HFFc6 (cell line): ENCODE measurements around the gene SUCLG2. TPM values are rescaled to one million over a fixed set of nuclear protein-coding genes. Genes with fewer than 3 reads are reported as not detected.

ENCODE experiments used
- DNase-seq: peaks from one replicate; pipeline ENCODE4 v3.0.0-alpha.2; 2018
- H3K27ac Mint-ChIP-seq: 2 replicates; pipeline ENCODE4 v1.8.0; 2020; ENCODE audit warnings: mild to moderate bottlenecking, mixed read lengths
- H3K27me3 Mint-ChIP-seq: 2 replicates; pipeline ENCODE4 v1.8.0; 2021; ENCODE audit warnings: mild to moderate bottlenecking, moderate library complexity, mixed read lengths; ENCODE audit not compliant: insufficient read depth
- H3K36me3 Mint-ChIP-seq: 2 replicates; pipeline ENCODE4 v1.8.0; 2021; ENCODE audit warnings: low read depth, mixed read lengths
- H3K4me1 Mint-ChIP-seq: 2 replicates; pipeline ENCODE4 v1.8.0; 2020; ENCODE audit warnings: low read depth, mixed read lengths
- H3K4me3 Mint-ChIP-seq: 2 replicates; pipeline ENCODE4 v1.8.0; 2020; ENCODE audit warnings: mild to moderate bottlenecking, moderate library complexity, mixed read lengths
- H3K9me3 Mint-ChIP-seq: 2 replicates; pipeline ENCODE4 v1.8.0; 2020; ENCODE audit warnings: mild to moderate bottlenecking, mixed read lengths
- total RNA-seq, 6 experiments: library from RNA; stranded (reverse); fragmentation: NEBNext Ultra II Directional; extraction: Animal tissue kit (Norgen Biotek cat#: 25700); gene quantifications; 2 replicates in 1 of 6; 3 replicates in 5 of 6; pipeline ENCODE4 v1.2.3, GENCODE V29; 2021
- TF ChIP-seq, protein P1 (sequence below): fragments of 200-600 bp; sonication (generic); IDR thresholded peaks from 2 replicates; pipeline ENCODE4 v1.5.0; 2021; ENCODE audit warnings: antibody characterized with exemption, mild to moderate bottlenecking

Gene SUCLG2
- total RNA-seq, 6 experiments from 2014 or later: 50.2 to 81.4 (median 75.2) TPM

DNA sequence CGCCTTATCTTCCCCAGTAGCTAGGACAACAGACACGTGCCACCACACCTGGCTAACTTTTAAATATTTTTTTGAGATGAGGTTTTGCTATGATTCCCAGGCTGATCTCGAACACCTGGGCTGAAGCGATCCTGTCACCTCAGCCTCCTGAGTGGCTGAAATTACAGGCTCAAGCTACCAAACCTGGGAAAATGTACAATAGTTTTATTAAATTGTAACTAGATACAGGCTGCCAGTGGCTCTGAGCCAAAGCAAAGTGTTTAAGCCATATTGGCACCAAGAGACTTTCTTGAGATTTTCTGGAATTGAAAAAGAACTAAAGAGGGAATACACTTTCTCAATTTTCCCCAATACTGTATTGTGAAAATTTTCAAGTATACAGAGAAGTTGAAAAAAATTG is 204.3 kb downstream of the SUCLG2 start:
- H3K36me3 Mint-ChIP-seq: 0 out of 2 replicates have a peak, but pooled peaks cover 4% of the 10 kb centered on the region
- no peak overlapping the region for H3K4me3 Mint-ChIP-seq
- DNase-seq: no peak
- no peaks in the 10 kb centered on the region for H3K27me3 Mint-ChIP-seq
- no peak overlapping the region for H3K27ac Mint-ChIP-seq
- TF ChIP-seq, protein P1, sequence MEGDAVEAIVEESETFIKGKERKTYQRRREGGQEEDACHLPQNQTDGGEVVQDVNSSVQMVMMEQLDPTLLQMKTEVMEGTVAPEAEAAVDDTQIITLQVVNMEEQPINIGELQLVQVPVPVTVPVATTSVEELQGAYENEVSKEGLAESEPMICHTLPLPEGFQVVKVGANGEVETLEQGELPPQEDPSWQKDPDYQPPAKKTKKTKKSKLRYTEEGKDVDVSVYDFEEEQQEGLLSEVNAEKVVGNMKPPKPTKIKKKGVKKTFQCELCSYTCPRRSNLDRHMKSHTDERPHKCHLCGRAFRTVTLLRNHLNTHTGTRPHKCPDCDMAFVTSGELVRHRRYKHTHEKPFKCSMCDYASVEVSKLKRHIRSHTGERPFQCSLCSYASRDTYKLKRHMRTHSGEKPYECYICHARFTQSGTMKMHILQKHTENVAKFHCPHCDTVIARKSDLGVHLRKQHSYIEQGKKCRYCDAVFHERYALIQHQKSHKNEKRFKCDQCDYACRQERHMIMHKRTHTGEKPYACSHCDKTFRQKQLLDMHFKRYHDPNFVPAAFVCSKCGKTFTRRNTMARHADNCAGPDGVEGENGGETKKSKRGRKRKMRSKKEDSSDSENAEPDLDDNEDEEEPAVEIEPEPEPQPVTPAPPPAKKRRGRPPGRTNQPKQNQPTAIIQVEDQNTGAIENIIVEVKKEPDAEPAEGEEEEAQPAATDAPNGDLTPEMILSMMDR: no peak
- no peaks in the 10 kb centered on the region for H3K4me1 Mint-ChIP-seq
- no peaks in the 10 kb centered on the region for H3K9me3 Mint-ChIP-seq

DNA sequence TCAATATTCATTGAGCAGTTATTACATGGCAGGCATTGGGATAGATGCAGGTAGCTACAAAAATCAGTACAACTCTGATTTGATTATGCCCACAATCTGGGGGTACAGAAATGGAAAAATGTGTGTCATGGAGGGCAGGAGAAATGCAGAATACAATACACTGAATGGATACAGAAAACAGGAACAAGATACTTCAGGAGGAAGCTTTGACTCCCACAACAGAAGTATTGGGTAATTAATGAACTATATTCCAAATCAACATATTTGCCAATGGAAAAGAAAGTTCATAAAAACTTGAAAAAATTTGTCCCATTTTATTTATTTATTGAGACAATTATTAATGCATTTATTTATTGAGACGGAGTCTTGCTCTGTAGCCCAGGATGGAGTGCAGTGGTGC is 207.0 kb downstream of the SUCLG2 start:
- no peak for DNase-seq
- Mint-ChIP-seq H3K27ac (no peak overlapping the region), H3K36me3 (peaks cover 6% of the 10 kb centered on the region), H3K9me3 (no peaks in the 10 kb centered on the region; the same call in 1 of the 2 replicates), H3K4me1 (no peaks in the 10 kb centered on the region), H3K27me3 (no peaks in the 10 kb centered on the region), H3K4me3 (no peak overlapping the region)
- TF ChIP-seq, protein P1: no peak

DNA sequence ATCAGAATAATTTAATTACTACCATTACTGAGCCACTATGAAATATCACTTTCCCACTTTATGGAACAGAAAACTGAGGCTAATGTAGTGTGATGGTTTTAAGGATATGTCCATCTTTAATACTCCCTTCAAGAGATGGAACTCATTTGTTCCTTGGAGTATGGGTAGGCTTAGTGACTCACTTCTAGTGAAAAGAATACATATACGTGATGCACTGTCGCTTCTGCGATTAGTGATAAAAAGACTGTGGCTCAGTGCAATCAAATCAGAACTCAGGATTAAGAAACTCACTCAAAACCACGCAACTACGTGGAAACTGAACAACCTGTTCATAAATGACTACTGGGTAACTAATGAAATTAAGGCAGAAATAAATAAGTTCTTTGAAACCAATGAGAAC is 216.6 kb downstream of the SUCLG2 start:
- no peaks in the 10 kb centered on the region; the same call in 1 of the 2 replicates for H3K9me3 Mint-ChIP-seq
- no peak overlapping the region for H3K4me3 Mint-ChIP-seq
- no peak overlapping the region for H3K27ac Mint-ChIP-seq
- no peaks in the 10 kb centered on the region for H3K27me3 Mint-ChIP-seq
- H3K4me1 Mint-ChIP-seq: peaks cover 7% of the 10 kb centered on the region
- DNase-seq: no peak
- TF ChIP-seq, protein P1: no peak
- peaks cover 23% of the 10 kb centered on the region for H3K36me3 Mint-ChIP-seq

DNA sequence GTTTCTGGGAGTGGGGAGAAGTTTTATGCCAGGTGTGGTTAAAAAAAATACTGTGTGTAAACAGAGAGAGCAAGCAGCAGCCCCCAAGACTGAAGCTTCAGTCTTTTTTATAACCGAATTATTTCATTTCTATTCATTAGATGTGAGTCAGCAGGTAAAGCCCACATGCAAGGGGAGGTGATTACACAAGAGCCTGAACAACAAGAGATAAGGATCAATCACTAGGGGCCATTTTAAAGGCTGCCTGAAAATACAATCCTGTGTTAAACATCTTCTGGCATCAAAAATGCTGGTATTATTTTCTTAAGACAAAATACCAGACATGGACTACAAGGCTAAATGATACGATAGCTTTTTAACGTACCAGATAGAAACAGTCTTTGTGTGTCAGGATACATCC is 217.3 kb downstream of the SUCLG2 start:
- peaks cover 21% of the 10 kb centered on the region for H3K36me3 Mint-ChIP-seq
- H3K27me3 Mint-ChIP-seq: no peaks in the 10 kb centered on the region

DNA sequence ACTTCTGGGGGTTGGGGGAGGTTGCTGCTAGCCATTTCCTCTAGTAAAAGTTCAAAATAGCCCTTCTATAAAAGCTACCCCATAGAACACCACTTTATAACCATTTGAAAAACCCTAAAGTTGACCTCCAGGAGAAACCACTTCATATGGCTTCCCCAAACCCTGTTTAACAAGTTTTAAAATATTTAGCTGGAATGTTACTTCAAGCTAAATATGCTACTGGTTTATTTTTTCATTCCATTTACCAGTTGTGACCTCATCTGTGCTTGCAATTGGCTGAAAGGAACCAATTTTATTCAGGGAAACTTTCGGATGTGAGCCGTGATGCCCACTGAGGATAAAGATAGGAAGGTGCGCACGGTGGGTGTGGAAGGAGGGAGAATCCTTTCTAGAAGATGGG is 221.3 kb downstream of the SUCLG2 start:
- Mint-ChIP-seq H3K4me1 (peaks cover 7% of the 10 kb centered on the region), H3K27me3 (no peaks in the 10 kb centered on the region; the same call in 1 of the 2 replicates), H3K9me3 (no peaks in the 10 kb centered on the region), H3K36me3 (peaks cover 29% of the 10 kb centered on the region), H3K27ac (no peak overlapping the region), H3K4me3 (no peak overlapping the region)
- DNase-seq: no peak
- TF ChIP-seq, protein P1: no peak

More for the DNA sequence above, 217.3 kb downstream of the SUCLG2 start:
- DNase-seq: peak; percentile 44
- Mint-ChIP-seq H3K4me3 (no peak overlapping the region), H3K4me1 (peaks cover 7% of the 10 kb centered on the region), H3K9me3 (no peaks in the 10 kb centered on the region), H3K27ac (no peak overlapping the region)
- TF ChIP-seq, protein P1: no peak

DNA sequence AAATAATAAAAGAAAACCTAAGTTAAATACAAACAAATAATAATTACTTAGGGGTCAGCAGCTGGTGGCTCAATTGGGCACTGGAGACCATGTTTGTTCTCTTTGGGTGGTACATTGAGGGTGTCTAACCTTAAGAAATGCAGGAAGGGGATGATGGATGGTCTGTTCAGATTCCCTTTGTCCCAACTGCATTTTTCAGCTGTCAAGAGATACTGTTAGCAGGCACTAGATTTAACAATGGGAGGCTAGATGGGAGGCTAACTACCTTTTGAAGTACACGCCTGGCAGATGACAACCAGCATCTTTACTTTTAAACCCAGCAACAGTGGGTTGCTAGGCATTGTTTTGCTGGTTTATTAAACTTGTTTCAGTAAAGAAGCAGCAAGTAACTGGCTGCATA is 222.5 kb downstream of the SUCLG2 start:
- DNase-seq: no peak
- H3K27ac Mint-ChIP-seq: no peak overlapping the region
- TF ChIP-seq, protein P1: no peak
- H3K27me3 Mint-ChIP-seq: no peaks in the 10 kb centered on the region; the same call in 1 of the 2 replicates
- H3K36me3 Mint-ChIP-seq: peaks cover 29% of the 10 kb centered on the region
- no peaks in the 10 kb centered on the region for H3K9me3 Mint-ChIP-seq
- H3K4me1 Mint-ChIP-seq: peaks cover 2% of the 10 kb centered on the region
- no peak overlapping the region for H3K4me3 Mint-ChIP-seq
